GM12891 (cell line): ENCODE data around the gene GJC1.

ENCODE experiments used
- DNase-seq: peaks from one replicate; pipeline ENCODE4 v3.0.0; 2011; ENCODE audit warnings: low spot score; ENCODE audit not compliant: insufficient read length
- FAIRE-seq: peaks from 2 replicates; lab custom pipeline; 2011; peaks lifted over from hg19 to GRCh38; lab: Jason Lieb, UNC
- PAX5 ChIP-seq: IDR thresholded peaks from 2 replicates; pipeline ENCODE4 v1.6.1; 2011; ENCODE audit warnings: low read length, moderate library complexity, mild to moderate bottlenecking; ENCODE audit not compliant: insufficient read depth, severe bottlenecking
- POLR2A ChIP-seq: IDR thresholded peaks from 2 replicates; pipeline ENCODE4 v1.6.1; 2011; ENCODE audit warnings: low read depth, low read length, control low read depth
- POLR2AphosphoS5 ChIP-seq: IDR thresholded peaks from 2 replicates; pipeline ENCODE4 v1.6.1; 2011; ENCODE audit warnings: low read depth, low read length, control low read depth
- POU2F2 ChIP-seq: IDR thresholded peaks from 2 replicates; pipeline ENCODE4 v1.6.1; 2011; ENCODE audit warnings: low read depth, mild to moderate bottlenecking, control low read depth, low read length, moderate library complexity
- SPI1 ChIP-seq: IDR thresholded peaks from 2 replicates; pipeline ENCODE4 v1.6.1; 2011; ENCODE audit warnings: low read depth, low read length, control low read depth
- TAF1 ChIP-seq: IDR thresholded peaks from 2 replicates; pipeline ENCODE4 v1.6.1; 2011; ENCODE audit warnings: low read depth, low read length, control low read depth

The GJC1 gene

DNA sequence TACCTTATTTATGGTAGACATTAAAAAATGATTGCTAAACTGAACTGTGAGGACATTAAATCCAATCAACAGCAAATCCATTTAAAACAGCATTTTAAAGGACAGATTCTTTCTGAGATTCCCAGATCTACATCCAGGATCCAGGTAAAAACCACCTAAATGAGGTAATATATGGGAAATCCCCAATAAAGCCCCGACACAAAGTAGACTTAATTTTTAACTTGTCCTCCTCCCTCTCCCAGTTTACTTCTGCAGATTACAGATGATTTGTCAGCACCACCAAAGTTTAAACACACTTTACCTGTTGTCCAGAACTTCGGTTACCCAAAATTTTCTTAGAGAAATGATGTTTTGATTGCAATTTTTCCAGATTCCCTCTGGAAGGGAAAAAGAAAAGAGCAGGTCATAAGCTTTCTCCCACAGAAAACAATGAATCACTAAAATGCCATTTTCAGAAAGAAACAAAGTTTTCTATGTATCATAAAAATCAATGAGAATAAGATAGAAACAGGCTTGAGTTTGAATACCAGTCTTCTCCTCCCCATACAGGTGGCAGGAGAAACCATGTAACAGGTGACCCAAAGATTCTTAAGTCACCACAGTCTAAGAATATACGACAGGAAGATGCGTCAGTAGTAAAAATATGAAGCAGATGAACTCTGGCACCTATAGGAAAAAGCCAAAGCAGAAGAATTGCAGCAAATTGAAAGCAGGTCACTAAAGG, 22.8 kb downstream of the GJC1 start:
- no peak for FAIRE-seq
- TF ChIP-seq POU2F2 (no peak), TAF1 (no peak), SPI1 (no peak), PAX5 (no peak), POLR2AphosphoS5 (no peak), POLR2A (no peak)
- no peak for DNase-seq

DNA sequence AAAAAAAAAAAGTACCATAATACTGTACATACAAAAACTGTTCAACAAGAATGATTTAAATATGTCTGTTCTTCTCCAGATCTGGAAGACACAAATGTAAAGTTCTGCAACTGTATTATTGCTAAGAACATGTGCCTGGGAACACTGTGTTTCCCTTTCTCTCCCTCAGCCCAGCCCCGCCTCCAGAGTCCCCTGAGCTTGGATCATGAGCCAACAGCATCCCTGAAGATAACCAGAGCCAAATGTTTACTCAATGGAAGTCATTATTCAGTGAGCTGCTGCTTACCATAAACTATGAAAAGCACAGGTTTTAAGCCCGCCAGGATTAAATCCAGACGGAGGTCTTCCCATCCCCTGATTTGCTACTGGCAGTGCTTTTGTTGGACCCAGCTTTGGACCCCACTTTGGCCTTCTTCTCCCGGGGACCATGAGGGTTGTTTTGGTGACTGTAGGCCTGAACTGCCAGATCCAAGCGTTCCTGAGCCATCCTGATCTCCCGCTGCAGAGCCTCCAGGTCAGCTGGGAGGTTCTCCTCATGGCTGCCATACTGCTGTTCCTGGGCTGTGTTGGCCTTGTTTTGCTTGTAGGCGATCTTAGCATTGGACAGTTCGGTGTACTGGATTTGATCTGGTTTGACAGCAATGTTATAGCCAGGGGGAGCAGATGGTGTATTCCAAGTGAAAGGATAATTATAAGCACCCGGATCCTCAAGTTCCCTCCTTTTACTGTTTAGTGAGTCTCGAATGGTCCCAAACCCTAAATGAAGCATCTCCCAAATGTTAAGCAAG, 25.6 kb downstream of the GJC1 start:
- no peak for DNase-seq
- FAIRE-seq, result no peak
- TF ChIP-seq POU2F2 (no peak), SPI1 (no peak), POLR2AphosphoS5 (no peak), PAX5 (no peak), TAF1 (no peak), POLR2A (no peak)

DNA sequence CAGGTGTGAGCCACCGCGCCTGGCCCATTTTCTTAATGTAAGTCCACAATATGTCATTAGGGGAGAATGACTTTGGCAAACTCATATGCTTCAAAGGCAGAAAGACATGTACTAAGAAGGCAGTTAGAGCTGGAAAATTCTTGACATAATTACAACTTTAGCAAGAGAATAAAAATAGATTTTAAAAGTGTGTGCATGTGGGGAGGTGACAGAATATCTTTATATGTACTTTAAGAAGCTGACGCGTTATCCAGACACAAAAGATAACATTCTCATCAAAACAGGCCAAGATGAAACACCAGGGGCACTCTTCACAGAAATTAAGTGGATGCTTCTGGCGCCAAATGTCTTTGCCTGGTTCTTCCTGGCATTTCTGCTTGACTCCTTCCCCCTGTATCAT, 28.2 kb downstream of the GJC1 start:
- no peak for FAIRE-seq
- TF ChIP-seq POLR2AphosphoS5 (no peak), TAF1 (no peak), PAX5 (no peak), SPI1 (no peak), POU2F2 (no peak), POLR2A (no peak)
- no peak for DNase-seq

DNA sequence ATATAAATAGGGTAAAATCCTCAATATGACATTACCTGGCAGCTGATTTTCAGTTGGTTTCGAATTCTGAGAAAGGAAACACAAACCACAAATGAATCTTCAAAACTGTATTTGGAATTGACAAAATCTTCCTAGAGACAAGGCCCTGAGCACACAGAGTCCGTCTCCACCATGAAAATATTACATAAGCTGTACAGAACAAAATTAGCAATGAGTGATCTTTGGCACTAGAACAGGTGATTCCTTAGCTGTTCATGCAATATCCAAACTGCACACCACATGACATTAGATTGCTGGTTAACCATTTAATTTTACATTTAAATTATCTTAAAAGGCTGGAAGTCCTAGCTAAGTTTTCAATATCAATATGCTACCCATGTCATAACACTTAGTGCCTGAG, 31.7 kb downstream of the GJC1 start:
- TF ChIP-seq PAX5 (no peak), POLR2A (no peak), TAF1 (no peak), POLR2AphosphoS5 (no peak), SPI1 (no peak), POU2F2 (no peak)
- FAIRE-seq, result no peak
- DNase-seq, result no peak

DNA sequence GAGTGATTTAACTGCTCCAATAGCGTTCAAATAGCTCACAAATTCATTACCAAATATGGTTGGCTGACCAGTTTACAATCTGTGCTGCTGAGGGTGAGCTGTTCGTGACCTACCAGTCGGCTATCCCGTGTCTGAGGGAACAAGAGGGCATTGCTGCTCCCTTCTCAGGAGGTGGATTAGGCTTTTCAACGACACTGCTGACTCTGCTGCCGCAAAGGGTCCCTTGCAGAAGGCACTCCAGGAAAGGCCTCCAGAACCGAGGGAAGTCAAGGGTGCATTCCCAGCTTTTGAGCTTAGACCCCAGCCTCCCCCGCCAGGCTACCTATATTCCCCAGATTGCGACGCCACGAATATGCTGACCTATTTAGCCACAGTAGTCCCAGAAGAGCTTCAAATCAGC, 32.3 kb downstream of the GJC1 start:
- no peak for DNase-seq
- TF ChIP-seq POU2F2, result no peak
- TF ChIP-seq POLR2AphosphoS5, result no peak
- TF ChIP-seq POLR2A, result no peak
- no peak for TF ChIP-seq TAF1
- no peak for TF ChIP-seq SPI1
- TF ChIP-seq PAX5, result no peak
- FAIRE-seq, result no peak

DNA sequence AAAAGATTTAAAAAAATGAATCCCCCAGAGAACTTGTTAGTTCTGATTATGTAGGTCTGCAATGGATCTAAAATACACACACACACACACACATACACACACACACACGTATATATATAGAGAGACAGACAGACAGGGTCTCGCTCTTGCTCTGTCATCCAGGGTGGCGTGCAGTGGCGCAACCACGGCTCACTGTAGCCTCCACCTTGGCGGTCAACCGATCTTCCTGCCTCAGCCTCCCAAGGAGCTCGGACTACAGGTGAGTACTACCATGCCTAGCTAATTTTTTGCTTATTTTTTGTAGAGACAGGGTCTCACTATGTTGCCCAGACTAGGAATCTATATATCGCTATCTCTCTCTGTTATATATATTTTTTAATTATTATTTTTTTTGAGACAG, 33.4 kb downstream of the GJC1 start:
- no peak for FAIRE-seq
- DNase-seq, result no peak
- TF ChIP-seq POU2F2 (no peak), PAX5 (no peak), TAF1 (no peak), SPI1 (no peak), POLR2AphosphoS5 (no peak), POLR2A (no peak)

DNA sequence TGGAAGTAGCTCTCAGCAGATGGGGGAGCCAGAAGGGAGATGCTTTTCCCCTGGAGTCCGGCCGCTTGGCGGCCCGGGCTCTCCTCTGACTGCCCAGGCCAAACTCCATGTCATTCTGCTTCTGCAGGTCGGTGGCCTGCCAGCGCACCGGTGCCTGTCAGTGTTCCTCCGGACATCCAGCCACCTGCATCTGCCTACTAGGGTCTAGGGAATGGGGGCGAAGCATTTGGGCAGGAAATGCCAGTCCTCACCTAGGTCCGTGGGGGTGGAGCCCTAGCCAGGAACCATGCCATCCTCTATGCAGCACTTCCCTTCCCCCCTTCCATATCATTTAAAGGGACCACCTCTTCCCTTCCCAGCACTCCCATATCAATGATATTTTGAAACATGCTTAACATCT, 34.2 kb downstream of the GJC1 start:
- TF ChIP-seq POLR2AphosphoS5, result no peak
- no peak for TF ChIP-seq POLR2A
- TF ChIP-seq TAF1, result no peak
- TF ChIP-seq POU2F2, result no peak
- no peak for TF ChIP-seq PAX5
- no peak for TF ChIP-seq SPI1
- no peak for FAIRE-seq
- no peak for DNase-seq

DNA sequence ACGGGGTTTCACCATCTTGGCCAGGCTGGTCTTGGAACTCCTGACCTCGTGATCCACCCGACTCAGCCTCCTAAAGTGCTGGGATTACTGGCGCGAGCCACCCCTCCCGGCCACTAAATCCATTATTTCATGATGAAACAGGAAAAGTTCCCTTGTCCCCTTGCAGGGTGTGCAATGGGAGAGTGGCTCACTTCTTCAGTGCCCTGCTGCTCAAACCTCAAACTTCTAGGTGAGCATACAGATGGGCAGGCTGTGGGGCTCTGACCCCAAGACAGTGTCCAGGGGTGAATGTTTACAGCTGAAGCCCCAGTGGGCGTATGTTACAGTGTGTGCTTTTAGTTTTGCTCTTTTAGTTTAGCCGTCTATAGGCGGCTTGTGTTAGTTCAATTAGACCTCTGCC, 34.7 kb downstream of the GJC1 start:
- TF ChIP-seq POLR2A (no peak), PAX5 (no peak), POLR2AphosphoS5 (no peak), TAF1 (no peak)
- no peak for DNase-seq
- no peak for FAIRE-seq

DNA sequence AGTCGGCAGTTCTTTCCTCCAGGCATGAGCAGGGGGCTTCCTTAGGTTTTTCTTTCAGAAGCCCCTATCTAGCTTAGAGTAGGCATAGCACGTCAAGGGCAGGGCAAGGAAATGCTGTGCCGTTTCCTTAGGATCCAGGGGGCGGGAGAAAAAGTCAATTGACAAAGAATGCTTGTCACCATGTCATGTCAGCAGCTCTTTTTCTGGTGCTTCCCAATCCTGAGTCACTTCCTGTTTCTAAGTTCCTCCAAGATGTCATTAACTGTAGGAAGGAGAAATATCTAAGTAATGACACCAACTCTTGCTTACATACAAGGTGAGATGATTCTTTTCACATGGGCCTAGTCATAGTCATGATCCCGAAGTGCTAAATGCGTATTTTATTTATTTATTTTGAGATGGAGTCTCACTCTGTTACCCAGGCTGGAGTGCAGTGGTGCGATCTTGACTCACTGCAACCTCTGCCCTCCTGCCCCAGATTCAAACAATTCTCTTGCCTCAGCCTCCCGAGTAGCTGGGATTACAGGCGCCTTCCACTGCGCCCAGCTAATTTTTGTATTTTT, 35.2 kb downstream of the GJC1 start:
- TF ChIP-seq POU2F2, result no peak
- TF ChIP-seq SPI1, result peak; percentile 39
- DNase-seq (no peak), FAIRE-seq (no peak)
